GM19372 (cell line): Measurements from ENCODE around the gene SAMD13.
A peak's percentile ranks its signal among the peaks of the same experiment; 100 is the strongest.
"Not testable (repeated sequence)": the region's sequence is repeated elsewhere in the genome, so short reads cannot be mapped to it uniquely, and the experiment has no call there.

Experiments used
- ATAC-seq: cut with Tn5 transposase; IDR thresholded peaks from one replicate; pipeline ENCODE4 v1.9.1; 2021; ENCODE audit warnings: mild to moderate bottlenecking, low read depth, moderate library complexity; ENCODE audit not compliant: unreplicated experiment

Gene SAMD13

GRCh38 chr1:84282780-84283333, 18.7 kb upstream of the SAMD13 start:
- no peak for ATAC-seq

GRCh38 chr1:84283381-84283780, 18.1 kb upstream of the SAMD13 start:
- no peak for ATAC-seq

- no peak for ATAC-seq
Measured at GRCh38 chr1:84286071-84286470, 15.4 kb upstream of the SAMD13 start.

GRCh38 chr1:84287389-84287788, 14.1 kb upstream of the SAMD13 start:
- ATAC-seq: not testable (repeated sequence)

GRCh38 chr1:84289169-84289785, 12.2 kb upstream of the SAMD13 start:
- no peak for ATAC-seq

GRCh38 chr1:84291882-84292655, 9.4 kb upstream of the SAMD13 start:
- ATAC-seq: no peak

GRCh38 chr1:84293766-84294165, 7.7 kb upstream of the SAMD13 start:
- no peak for ATAC-seq

- no peak for ATAC-seq
Measured at GRCh38 chr1:84294751-84295150, 6.8 kb upstream of the SAMD13 start.

GRCh38 chr1:84297546-84298244, 3.8 kb upstream of the SAMD13 start:
- ATAC-seq: no peak

GRCh38 chr1:84298328-84298683, 3.2 kb upstream of the SAMD13 start:
- peak; percentile 81 for ATAC-seq

GRCh38 chr1:84298684-84299535, 2.6 kb upstream of the SAMD13 start:
- peak; percentile 41 for ATAC-seq

- no peak for ATAC-seq
Measured at GRCh38 chr1:84299536-84300170, 1.9 kb upstream of the SAMD13 start.

- ATAC-seq: no peak
Measured at GRCh38 chr1:84300501-84300900, 1.0 kb upstream of the SAMD13 start.

GRCh38 chr1:84301785-84302385, 377 bp downstream of the SAMD13 start:
- ATAC-seq: no peak

- ATAC-seq: no peak
Measured at GRCh38 chr1:84303314-84303830, 1.9 kb downstream of the SAMD13 start.

GRCh38 chr1:84307398-84307797, 5.9 kb downstream of the SAMD13 start:
- no peak for ATAC-seq

- ATAC-seq: no peak
Measured at GRCh38 chr1:84311296-84311695, 9.8 kb downstream of the SAMD13 start.

GRCh38 chr1:84319662-84320061, 18.2 kb downstream of the SAMD13 start:
- ATAC-seq: no peak

GRCh38 chr1:84327830-84328229, 26.3 kb downstream of the SAMD13 start:
- no peak for ATAC-seq
